ENCODE measurements around the gene DYNC2H1.

GRCh38 chr11:103170865-103171264 is 61.6 kb downstream of the DYNC2H1 start:
- TF ChIP-seq SIN3A (IDR thresholded peaks at IDR 0.05; ENCODE audit: borderline replicate concordance, insufficient read depth, low read depth, low read length) (no peak), CTCF (IDR thresholded peaks at IDR 0.05) (no peak), REST (IDR thresholded peaks at IDR 0.05; ENCODE audit: insufficient read depth in 1 of 2, low read depth in 2 of 2, low read length in 1 of 2) (no peak), POLR2AphosphoS5 (IDR thresholded peaks at IDR 0.05; ENCODE audit: low read depth, low read length) (no peak), TCF7L2 (IDR thresholded peaks at IDR 0.05; ENCODE audit: low read depth, low read length) (no peak)

Measured in Panc1 (cell line).